ENCODE results near the gene CACNA1A.
"Not testable (repeated sequence)": the region's sequence is repeated elsewhere in the genome, so short reads cannot be mapped to it uniquely, and the experiment has no call there.

The CACNA1A gene

DNA sequence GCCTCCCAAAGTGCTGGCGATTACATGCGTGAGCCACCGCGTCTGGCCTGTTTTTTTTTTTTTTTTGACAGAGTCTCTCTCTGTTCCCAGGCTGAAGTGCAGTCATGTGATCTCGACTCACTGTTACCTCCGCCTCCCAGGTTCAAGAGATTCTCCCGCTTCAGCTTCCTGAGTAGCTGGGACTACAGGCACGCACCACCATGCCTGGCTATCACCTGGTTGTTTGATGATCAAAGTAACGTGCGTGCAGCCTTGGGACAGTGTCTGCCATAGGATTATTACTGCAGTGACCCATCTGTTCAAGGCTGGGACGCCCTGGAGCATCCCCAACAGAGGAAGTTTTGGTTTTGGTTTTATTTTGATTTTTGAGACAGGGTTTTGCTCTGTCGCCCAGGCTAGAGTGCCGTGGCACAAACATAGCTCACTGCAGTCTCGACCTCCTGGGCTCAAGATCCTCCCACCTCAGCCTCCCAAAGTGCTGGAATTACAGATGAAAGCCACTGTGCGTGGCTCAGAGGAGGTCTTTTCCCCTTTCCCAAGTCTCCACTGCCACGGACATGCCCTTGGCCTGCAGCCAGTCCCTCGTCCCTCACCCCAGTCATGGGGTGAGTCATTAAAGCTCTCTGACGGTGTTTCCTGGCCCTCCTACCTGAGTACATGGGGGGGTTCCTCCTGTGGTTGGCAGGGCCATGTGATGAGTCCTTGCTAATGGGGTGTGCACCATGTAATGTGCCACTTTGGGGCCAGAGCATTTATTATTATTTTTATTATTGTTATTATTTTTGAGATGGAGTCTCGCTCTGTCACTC, 290.5 kb downstream of the CACNA1A start:
- DNase-seq, result no peak

GRCh38 chr19:13214036-13214730, 292.1 kb downstream of the CACNA1A start:
- DNase-seq, result no peak

GRCh38 chr19:13212759-13213330, 293.4 kb downstream of the CACNA1A start:
- peak; percentile 69 for DNase-seq

GRCh38 chr19:13211426-13212308, 294.6 kb downstream of the CACNA1A start:
- DNase-seq, result no peak

DNA sequence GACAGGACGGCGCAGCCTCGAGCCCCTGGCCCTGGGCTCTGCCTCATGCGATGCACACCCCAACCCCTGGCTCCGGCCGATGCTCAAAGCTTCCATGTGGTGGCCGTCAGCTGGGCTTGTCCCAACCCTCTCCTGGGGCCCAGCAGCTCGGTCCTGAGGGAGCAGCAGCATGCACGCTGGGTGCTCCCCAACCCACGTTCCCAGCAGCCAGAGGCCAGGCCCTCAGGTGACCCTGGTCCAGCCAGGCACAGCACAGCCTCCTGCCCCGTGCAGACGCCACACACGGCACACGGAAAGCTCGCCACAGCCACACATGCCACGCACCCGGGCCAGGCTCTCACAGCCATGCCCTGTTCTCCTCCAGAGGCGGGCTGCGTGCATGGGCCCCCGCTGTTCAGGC, 295.3 kb downstream of the CACNA1A start:
- DNase-seq, result no peak

DNA sequence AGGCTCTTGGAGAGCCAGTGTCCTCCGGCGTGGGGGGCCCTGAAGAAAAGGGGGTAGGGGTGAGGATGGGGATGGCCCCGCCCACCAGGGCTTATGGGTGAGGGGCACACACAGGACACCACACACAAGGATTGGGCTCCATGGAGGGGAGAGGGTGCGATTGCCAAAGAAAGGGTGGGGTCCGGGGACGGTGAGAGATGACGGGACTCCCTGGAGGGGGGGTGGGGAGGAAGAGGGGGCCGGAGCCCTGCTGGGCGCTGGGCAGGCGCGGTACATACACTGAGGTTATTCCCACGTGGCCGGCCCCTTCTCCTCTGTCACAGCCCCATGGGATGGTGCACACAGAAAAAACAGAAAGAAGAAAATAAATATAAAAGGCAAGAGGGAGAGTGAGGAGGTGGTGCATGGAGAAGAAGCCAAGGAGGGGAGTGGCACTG, 295.9 kb downstream of the CACNA1A start:
- no peak for DNase-seq

- no peak for DNase-seq
Observed at GRCh38 chr19:13209484-13210338, 296.6 kb downstream of the CACNA1A start.

DNA sequence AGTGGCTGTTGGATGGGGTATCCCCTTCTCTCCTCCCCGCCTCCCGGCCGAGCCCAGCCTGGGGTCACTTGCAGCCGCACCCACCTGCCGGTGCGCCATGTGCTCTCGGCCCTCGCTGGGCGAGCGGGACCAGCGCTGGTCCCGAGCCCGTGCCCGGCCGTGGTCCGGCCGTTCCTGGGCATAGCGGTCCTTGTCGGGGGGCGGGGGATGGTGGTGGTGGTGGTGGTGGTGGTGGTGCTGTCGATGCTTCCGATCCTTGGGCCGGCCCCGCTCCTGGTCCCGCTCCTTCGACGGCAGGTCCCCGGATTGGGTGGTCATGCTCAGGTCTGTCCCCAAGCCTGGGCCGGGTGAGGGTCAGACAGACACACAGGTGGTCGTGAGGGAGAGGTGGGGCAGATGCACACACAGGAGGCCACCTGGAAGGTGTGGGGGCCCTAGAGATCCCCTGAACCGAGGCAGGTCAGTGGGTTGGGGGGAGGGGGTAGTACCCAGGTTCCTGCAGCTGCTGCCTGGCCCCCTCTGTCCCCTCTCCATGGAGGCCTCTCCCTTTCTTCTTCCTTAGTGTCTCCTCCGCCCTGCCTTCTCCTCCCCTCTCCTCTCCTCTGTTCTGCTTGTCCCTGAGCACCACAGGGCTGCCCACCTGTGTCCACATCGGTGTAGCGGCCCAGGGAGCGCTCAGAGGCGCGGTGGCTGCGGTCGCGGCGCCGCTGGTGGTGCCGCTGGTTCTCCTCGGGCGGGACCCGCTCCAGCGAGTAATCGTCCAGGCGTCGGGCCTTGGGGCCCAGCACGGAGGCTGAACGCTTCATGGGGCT, 297.4 kb downstream of the CACNA1A start:
- DNase-seq, result no peak

DNA sequence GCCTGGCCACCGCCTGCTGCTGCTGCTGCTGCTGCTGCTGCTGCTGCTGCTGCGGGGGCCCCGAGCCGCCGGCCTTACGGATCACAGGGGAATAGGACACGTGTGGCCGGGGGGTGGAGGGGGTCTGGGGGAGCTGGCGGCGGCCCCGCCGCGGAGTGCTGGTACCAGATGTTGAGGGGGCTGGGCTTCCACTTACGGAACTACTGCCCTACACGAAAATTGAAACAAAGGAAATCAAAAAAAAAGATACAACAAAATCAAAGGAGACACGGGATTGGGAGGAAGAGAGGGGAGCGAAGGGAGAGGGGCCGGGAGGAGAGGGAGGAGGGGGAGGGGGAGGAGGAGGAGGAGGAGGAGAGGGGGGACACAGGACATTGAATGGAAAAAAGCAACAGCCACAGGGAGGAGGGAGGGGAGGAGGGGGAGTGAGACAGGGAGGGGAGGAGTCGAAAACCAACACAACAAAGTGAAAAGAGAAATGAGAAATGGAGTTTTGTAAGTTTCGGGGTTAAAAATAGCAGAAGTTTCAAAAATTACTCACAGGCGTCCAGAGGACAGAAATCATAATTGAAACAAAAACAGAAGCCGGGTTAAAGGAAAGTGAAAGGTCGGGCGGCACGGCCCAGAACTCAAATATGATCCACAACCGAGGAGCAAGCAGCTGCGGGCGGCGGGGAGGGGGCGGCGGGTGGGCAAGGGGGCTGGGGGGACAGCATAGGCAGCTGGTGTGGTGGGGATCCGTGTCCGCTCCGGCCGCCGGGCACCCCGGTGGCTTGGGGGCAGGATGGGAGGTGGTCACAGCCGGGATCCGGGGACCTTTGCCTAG, 298.2 kb downstream of the CACNA1A start:
- no peak for DNase-seq

- DNase-seq, result no peak
Observed at GRCh38 chr19:13207237-13207845, 298.9 kb downstream of the CACNA1A start.

- no peak for DNase-seq
Observed at GRCh38 chr19:13206587-13206986, 299.7 kb downstream of the CACNA1A start.

- DNase-seq, result not testable (repeated sequence)
Observed at GRCh38 chr19:13202112-13202511, 304.2 kb downstream of the CACNA1A start.

DNA sequence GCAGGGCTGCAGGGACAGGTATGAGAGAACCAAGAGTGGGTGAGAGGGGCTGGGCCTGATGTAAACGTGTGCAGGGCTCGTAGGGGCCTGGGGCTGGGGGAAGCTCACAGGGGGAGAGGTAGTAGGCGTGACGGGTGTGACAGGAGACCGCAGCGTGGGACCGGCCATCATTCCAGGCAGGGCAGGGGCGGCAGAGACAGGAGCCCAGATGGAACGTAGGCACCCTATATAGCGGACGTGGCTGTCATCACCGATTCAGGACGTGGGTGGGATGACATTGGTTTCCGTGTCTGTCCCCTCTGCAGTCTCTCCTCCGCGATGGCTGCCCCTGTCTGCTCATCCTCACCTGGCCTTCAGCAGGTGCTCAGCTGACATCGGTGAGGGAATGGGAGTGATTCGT, 307.6 kb downstream of the CACNA1A start:
- no peak for DNase-seq

GRCh38 chr19:13195678-13196077, 310.6 kb downstream of the CACNA1A start:
- DNase-seq, result no peak

GRCh38 chr19:13190781-13191540, 315.3 kb downstream of the CACNA1A start:
- no peak for DNase-seq

- DNase-seq, result no peak
Observed at GRCh38 chr19:13189600-13189999, 316.7 kb downstream of the CACNA1A start.

DNA sequence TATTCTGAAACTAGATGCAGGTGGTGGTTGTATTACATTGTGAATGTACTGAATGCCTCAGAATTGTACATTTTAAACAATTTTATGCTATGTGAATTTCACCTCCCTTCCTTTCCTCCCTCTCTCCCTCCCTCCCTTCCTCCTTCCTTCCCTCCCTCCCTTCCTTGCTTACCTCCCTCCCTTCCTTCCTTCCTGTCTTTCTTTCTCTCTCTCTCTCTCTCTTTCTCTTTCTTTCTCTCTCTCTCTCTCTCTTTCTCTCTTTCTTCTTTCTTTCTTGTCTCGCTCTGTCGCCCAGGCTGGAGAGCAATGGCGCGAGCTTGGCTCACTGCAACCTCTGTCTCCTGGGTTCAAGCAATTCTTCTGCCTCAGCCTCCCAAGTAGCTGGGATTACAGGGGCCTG, 318.9 kb downstream of the CACNA1A start:
- DNase-seq, result no peak

DNA sequence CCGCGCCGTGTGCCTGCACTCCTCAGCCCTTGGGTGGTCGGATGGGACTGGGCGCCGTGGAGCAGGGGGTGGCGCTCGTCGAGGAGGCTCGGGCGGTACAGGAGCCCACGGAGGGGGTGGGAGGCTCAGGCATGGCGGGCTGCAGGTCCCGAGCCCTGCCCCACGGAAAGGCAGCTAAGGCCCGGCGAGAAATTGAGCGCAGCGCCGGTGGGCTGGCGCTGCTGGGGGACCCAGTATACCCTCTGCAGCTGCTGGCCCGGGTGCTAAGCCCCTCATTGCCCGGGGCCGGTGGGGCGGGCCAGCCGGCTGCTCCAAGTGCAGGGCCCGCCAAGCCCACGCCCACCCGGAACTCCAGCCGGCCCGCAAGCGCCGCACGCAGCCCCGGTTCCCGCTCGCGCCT, 319.6 kb downstream of the CACNA1A start:
- not testable (repeated sequence) for DNase-seq

Data from 8988T (cell line).